SJSA1 (cell line): ENCODE measurements around the gene TTC4. TPM values are rescaled to one million over a fixed set of nuclear protein-coding genes. Genes with fewer than 3 reads are reported as not detected.

ENCODE experiments used
- DNase-seq, 2 experiments: peaks; one replicate each; pipeline ENCODE4 v3.0.0-alpha.2; 2015 to 2020; ENCODE audit warnings: low spot score in 2 of 2, low read depth in 1 of 2
- H3K27ac ChIP-seq: fragments of 250-450 bp; sonication (Bioruptor Pico); 2 replicates; pipeline ENCODE4 v1.5.1; 2020; ENCODE audit warnings: mild to moderate bottlenecking, moderate library complexity
- H3K27me3 ChIP-seq: fragments of 250-450 bp; sonication (Bioruptor Pico); replicated peaks from 2 replicates; pipeline ENCODE4 v1.5.1; 2020; ENCODE audit warnings: mild to moderate bottlenecking, moderate library complexity
- H3K36me3 ChIP-seq: fragments of 250-450 bp; sonication (Bioruptor Pico); 2 replicates; pipeline ENCODE4 v1.5.1; 2020; ENCODE audit warnings: mild to moderate bottlenecking
- H3K4me1 ChIP-seq: fragments of 250-450 bp; sonication (Bioruptor Pico); replicated peaks from 2 replicates; pipeline ENCODE4 v1.6.1; 2021; ENCODE audit warnings: mild to moderate bottlenecking
- H3K4me3 ChIP-seq: fragments of 250-450 bp; sonication (Bioruptor Pico); 2 replicates; pipeline ENCODE4 v1.5.1; 2020; ENCODE audit warnings: mild to moderate bottlenecking
- H3K9me3 ChIP-seq: fragments of 250-450 bp; sonication (Bioruptor Pico); replicated peaks from 2 replicates; pipeline ENCODE4 v1.5.1; 2020; ENCODE audit warnings: mild to moderate bottlenecking
- total RNA-seq: library from RNA; depleted of rRNA; stranded (reverse); fragments of >200 nt; shearing (Covaris generic); gene quantifications from 2 replicates; pipeline ENCODE4 v1.2.3, GENCODE V29; 2014

TTC4 gene
- total RNA-seq, 1 experiment from 2014 or later, result 35.4 TPM

DNA sequence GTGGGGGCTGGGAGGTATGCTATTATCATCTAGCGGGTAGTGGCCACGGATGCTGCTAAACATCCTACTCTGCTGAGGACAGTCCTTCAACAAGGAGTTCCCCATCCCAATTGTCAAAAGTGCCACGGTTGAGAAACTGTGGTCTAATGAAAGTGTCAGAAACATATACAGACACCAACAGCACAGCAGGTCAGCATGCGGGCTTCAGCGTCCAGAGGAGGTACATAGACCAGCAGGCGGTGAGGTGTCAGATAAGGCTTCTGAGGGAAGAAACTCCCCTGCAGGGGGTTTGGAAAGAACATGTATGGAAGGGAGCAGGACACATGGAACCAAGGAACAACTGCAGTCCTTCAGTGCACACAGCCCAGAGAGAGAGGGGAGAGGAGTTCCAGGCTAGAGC, 4.8 kb upstream of the TTC4 start:
- Histone ChIP-seq H3K36me3 (no peaks in the 10 kb centered on the region), H3K27ac (no peak overlapping the region), H3K9me3 (no peaks in the 10 kb centered on the region), H3K4me1 (peaks cover 4% of the 10 kb centered on the region; the same call in 1 of the 2 replicates), H3K4me3 (no peak overlapping the region), H3K27me3 (no peaks in the 10 kb centered on the region; the same call in none of the 2 replicates)
- no peak for DNase-seq

DNA sequence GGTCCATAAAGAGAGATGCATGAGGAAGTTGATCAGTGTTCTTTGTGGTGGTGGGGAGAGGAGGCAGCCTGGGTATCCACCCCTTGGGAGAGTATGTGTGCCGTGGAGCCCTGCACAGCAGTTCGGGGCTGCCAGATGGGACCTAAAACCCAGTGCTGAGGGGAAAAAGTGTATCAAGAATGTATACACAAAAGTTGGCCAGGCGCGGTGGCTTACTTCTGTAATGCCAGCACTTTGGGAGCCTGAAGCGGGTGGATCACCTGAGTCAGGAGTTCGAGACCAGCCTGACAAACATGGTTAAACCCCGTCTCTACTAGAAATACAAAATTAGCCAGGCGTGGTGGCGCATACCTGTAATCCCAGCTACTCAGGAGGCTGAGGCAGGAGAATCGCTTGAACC, 4.1 kb upstream of the TTC4 start:
- no peak overlapping the region for H3K4me3 ChIP-seq
- H3K36me3 ChIP-seq, result no peaks in the 10 kb centered on the region
- H3K27ac ChIP-seq, result no peak overlapping the region
- H3K4me1 ChIP-seq, result peaks cover 6% of the 10 kb centered on the region; the same call in 1 of the 2 replicates
- H3K27me3 ChIP-seq, result no peaks in the 10 kb centered on the region; the same call in none of the 2 replicates
- no peaks in the 10 kb centered on the region for H3K9me3 ChIP-seq
- DNase-seq, result no peak

DNA sequence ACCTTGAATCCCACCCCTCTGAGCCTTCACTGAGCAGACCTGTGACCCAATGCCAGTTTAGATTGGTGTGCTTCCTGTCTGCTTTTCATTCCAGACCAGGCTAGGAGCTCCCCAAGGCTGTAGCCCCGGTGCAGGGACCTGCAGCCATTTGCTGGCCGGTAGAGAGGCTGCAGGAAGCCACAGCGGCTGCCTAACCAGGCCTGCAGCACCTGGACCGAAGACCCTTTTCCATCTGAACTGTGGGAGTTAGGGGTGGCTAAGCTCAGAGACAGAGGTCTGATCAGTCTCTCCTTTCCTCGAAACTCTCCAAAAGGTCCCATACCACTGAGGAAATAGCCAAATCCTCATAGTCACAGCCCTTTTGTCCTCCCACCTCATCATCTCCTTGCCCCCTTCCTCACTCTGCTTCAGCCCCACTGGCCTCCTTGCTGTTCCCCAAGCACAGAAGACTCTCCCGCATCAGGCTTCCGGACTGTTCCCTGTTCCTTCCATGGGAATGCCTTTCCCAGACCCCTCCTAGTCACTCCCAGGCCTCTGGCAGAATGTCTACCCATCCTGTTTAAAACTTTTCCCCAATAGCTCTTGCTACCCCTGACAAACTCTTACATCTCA, 674 bp upstream of the TTC4 start:
- Histone ChIP-seq H3K4me3 (peak overlapping the region; percentile 62), H3K36me3 (peaks cover 25% of the 10 kb centered on the region), H3K27me3 (no peaks in the 10 kb centered on the region), H3K4me1 (peaks cover 9% of the 10 kb centered on the region; the same call in 1 of the 2 replicates), H3K9me3 (no peaks in the 10 kb centered on the region), H3K27ac (no peak overlapping the region)
- no peak for DNase-seq

GRCh38 chr1:54716299-54717047, 812 bp downstream of the TTC4 start:
- DNase-seq, result no peak
- H3K27me3 ChIP-seq, result no peaks in the 10 kb centered on the region

DNA sequence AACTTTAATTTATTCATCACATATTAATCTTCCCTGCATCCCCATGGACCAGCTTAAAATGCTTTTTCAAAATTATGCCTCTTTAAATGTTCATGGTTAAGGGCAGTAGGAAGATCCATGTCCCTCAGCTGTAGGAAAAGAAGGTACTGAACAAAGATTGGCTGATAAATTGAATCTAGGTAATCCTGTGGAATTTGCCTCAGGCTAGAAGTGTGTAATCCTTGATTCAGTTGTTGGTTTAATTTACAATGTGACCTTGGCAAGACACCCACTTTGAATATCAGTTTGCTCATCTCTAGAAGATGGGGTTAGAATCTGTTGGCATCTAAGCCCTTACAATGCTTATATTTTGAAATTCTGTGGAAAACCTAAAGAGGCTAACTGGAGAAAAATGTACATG, 6.1 kb downstream of the TTC4 start:
- no peak overlapping the region for H3K4me3 ChIP-seq
- DNase-seq, result no peak
- no peaks in the 10 kb centered on the region for H3K9me3 ChIP-seq
- H3K27me3 ChIP-seq, result no peaks in the 10 kb centered on the region
- peaks cover 1% of the 10 kb centered on the region; the same call in 1 of the 2 replicates for H3K4me1 ChIP-seq
- H3K36me3 ChIP-seq, result peaks cover 83% of the 10 kb centered on the region
- H3K27ac ChIP-seq, result no peak overlapping the region

More at GRCh38 chr1:54716299-54717047, 812 bp downstream of the TTC4 start:
- H3K27ac ChIP-seq, result peak overlapping the region; percentile 40
- peaks cover 35% of the 10 kb centered on the region for H3K36me3 ChIP-seq
- peaks cover 9% of the 10 kb centered on the region; the same call in 1 of the 2 replicates for H3K4me1 ChIP-seq
- no peaks in the 10 kb centered on the region for H3K9me3 ChIP-seq
- H3K4me3 ChIP-seq, result peak overlapping the region; percentile 62

- Histone ChIP-seq H3K36me3 (peaks cover 83% of the 10 kb centered on the region), H3K4me3 (no peak overlapping the region), H3K27me3 (no peaks in the 10 kb centered on the region)
Measured at GRCh38 chr1:54723985-54724384, 8.3 kb downstream of the TTC4 start.

DNA sequence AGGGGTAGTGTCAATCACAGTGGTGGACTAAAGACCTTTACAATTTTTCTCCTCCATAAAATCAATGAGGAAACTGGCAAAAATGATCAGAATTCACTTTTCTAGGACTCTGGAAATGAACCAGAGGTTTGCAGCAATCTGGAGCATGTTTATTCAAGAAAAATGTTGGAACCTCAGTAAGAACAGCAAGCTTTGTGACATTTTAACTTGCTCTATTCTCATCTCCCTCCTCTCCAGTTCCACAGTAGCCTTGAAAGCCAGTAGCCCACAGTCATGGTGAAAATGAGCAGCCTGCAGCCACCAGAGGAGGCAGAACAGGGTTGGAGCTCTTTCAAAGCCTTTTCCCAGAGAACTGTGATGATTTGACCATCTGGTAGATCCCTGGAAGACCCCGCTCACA, 9.1 kb downstream of the TTC4 start:
- H3K27ac ChIP-seq, result no peak overlapping the region
- H3K4me3 ChIP-seq, result no peak overlapping the region
- no peaks in the 10 kb centered on the region for H3K27me3 ChIP-seq
- no peaks in the 10 kb centered on the region for H3K9me3 ChIP-seq
- H3K4me1 ChIP-seq, result no peaks in the 10 kb centered on the region
- no peak for DNase-seq
- peaks cover 84% of the 10 kb centered on the region for H3K36me3 ChIP-seq

More at GRCh38 chr1:54723985-54724384, 8.3 kb downstream of the TTC4 start:
- no peak for DNase-seq
- Histone ChIP-seq H3K4me1 (no peaks in the 10 kb centered on the region), H3K27ac (no peak overlapping the region), H3K9me3 (no peaks in the 10 kb centered on the region)

GRCh38 chr1:54728027-54728426, 12.4 kb downstream of the TTC4 start:
- Histone ChIP-seq H3K4me1 (no peaks in the 10 kb centered on the region), H3K27ac (no peak overlapping the region), H3K9me3 (no peaks in the 10 kb centered on the region), H3K27me3 (no peaks in the 10 kb centered on the region), H3K4me3 (no peak overlapping the region), H3K36me3 (peaks cover 81% of the 10 kb centered on the region)
- no peak for DNase-seq

- Histone ChIP-seq H3K4me3 (no peak overlapping the region), H3K4me1 (no peaks in the 10 kb centered on the region), H3K36me3 (peaks cover 75% of the 10 kb centered on the region), H3K9me3 (no peaks in the 10 kb centered on the region), H3K27me3 (no peaks in the 10 kb centered on the region), H3K27ac (no peak overlapping the region)
- DNase-seq, result no peak
Measured at GRCh38 chr1:54736685-54737084, 21.0 kb downstream of the TTC4 start.

GRCh38 chr1:54738244-54738643, 22.6 kb downstream of the TTC4 start:
- Histone ChIP-seq H3K4me3 (no peak overlapping the region), H3K36me3 (peaks cover 87% of the 10 kb centered on the region), H3K9me3 (no peaks in the 10 kb centered on the region), H3K4me1 (no peaks in the 10 kb centered on the region), H3K27me3 (no peaks in the 10 kb centered on the region), H3K27ac (no peak overlapping the region)
- DNase-seq, result no peak

GRCh38 chr1:54741531-54741930, 25.9 kb downstream of the TTC4 start:
- Histone ChIP-seq H3K4me1 (no peaks in the 10 kb centered on the region), H3K27ac (no peak overlapping the region), H3K36me3 (peaks cover 65% of the 10 kb centered on the region), H3K9me3 (no peaks in the 10 kb centered on the region), H3K4me3 (no peak overlapping the region), H3K27me3 (no peaks in the 10 kb centered on the region)
- no peak for DNase-seq

DNA sequence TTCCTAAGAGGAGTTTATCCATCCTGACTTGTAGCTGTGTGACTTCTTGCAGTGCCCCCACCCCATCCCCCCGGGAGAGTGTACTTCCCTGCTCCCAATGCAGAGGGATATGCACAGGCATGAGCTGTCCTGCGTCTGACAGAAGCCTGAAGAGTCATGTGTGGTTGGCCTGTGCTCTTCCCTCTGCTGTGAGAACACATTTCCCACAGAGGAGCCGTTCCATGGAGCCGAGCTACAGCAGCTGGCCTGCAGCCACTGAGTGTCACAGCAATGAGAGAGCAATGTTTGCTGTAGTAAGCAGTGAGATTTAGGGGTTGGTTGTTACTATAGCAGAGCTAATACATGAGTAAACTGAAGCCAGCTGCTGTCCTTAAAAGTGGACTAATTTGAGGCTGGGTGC, 26.6 kb downstream of the TTC4 start:
- DNase-seq, result no peak
- no peak overlapping the region for H3K27ac ChIP-seq
- no peaks in the 10 kb centered on the region for H3K4me1 ChIP-seq
- no peaks in the 10 kb centered on the region for H3K27me3 ChIP-seq
- no peaks in the 10 kb centered on the region for H3K9me3 ChIP-seq
- peaks cover 58% of the 10 kb centered on the region for H3K36me3 ChIP-seq
- H3K4me3 ChIP-seq, result no peak overlapping the region

- Histone ChIP-seq H3K27ac (no peak overlapping the region), H3K4me3 (no peak overlapping the region), H3K9me3 (no peaks in the 10 kb centered on the region), H3K36me3 (peaks cover 46% of the 10 kb centered on the region), H3K4me1 (no peaks in the 10 kb centered on the region), H3K27me3 (no peaks in the 10 kb centered on the region)
- no peak for DNase-seq
Measured at GRCh38 chr1:54743416-54744226, 28.0 kb downstream of the TTC4 start.

- DNase-seq, result no peak
- Histone ChIP-seq H3K36me3 (peaks cover 40% of the 10 kb centered on the region), H3K27me3 (no peaks in the 10 kb centered on the region), H3K9me3 (no peaks in the 10 kb centered on the region), H3K27ac (no peak overlapping the region), H3K4me1 (no peaks in the 10 kb centered on the region), H3K4me3 (no peak overlapping the region)
Measured at GRCh38 chr1:54744696-54745095, 29.0 kb downstream of the TTC4 start.
